Measurements from ENCODE around the gene DSCAML1.

DSCAML1 gene

DNA sequence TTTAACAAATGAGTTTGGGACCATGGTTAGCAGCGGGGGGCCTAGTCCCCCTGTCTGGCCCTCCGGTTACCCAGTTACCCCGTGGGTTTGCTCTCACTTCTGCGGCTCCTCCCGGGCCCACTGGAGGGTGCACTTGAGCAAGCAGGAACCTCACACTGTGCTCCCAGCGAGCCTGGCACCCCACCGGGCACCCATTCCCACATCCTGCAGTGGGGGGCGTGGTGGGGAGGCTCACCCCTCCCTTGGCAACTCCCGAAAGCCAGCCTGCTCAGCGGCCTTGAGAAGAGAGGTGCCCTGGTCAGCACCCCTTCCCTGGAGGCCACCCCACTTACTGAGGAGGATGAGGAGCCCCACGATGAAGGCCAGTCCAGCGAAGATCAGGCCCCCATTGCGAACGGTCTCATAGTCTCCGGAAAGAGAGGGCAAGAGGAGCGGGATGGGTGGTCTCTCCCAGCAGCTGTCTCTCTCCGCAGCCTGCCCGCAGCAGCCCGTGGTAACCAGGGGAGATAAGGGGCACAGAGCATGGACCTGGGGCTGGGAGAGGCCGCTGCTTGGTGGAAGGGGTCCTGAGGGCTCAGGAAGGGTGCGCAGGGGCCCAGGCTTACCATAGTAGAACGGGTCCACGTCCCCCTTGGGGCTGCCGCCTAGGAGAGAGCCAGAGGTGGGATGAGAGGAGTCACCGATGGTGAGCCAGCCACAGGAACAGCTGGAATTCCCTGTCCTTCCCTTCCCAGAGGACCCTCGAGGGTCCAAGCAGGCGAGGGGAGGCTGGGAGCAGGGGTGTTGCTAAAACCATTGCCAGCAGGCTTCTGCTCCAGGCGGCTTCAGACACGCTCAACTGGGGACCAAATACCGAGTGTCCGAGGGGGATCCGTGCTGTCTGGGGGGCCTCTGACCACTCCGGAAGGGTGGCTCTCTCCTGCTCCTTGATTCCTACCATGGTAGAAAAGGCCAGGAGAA, 25.3 kb upstream of the DSCAML1 start:
- Histone ChIP-seq H3K9ac (ENCODE audit: low read depth, low read length) (no peak overlapping the region), H3K9me3 (replicated peaks; ENCODE audit: low read length) (no peaks in the 10 kb centered on the region), H3K4me2 (ENCODE audit: low read length) (no peak overlapping the region), H3K4me3 (ENCODE audit: low read length) (no peak overlapping the region), H3K36me3 (ENCODE audit: insufficient read depth, low read length) (no peaks in the 10 kb centered on the region), H3K27me3 (ENCODE audit: control insufficient read depth, insufficient read depth, low read length) (peaks cover 17% of the 10 kb centered on the region), H3K4me1 (ENCODE audit: control insufficient read depth, insufficient read depth, low read length) (no peaks in the 10 kb centered on the region)

DNA sequence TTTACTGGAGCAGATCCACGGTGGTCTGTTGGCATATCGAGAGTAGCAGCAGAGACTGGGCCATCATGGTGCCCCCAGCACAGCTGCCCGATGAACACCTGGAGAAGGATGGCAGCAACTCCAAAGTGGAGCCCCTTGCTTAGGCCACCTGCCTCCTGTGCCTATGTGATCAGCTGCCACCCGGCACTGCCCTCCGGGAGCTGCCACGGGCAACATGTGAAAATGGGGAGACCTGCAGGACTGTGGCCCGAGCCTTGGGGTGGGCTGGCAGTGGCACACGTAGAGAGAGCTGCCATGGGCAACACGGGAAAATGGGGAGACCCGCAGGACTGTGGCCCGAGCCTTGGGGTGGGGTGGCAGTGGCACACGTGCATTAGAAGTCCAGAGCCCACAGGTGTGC, 24.4 kb upstream of the DSCAML1 start:
- no peaks in the 10 kb centered on the region for H3K9me3 ChIP-seq (replicated peaks; ENCODE audit: low read length)
- H3K4me3 ChIP-seq (ENCODE audit: low read length) = no peak overlapping the region
- H3K4me1 ChIP-seq (ENCODE audit: control insufficient read depth, insufficient read depth, low read length) = no peaks in the 10 kb centered on the region
- H3K9ac ChIP-seq (ENCODE audit: low read depth, low read length) = no peak overlapping the region
- H3K4me2 ChIP-seq (ENCODE audit: low read length) = no peak overlapping the region
- H3K27me3 ChIP-seq (ENCODE audit: control insufficient read depth, insufficient read depth, low read length) = peaks cover 17% of the 10 kb centered on the region
- H3K36me3 ChIP-seq (ENCODE audit: insufficient read depth, low read length) = no peaks in the 10 kb centered on the region

DNA sequence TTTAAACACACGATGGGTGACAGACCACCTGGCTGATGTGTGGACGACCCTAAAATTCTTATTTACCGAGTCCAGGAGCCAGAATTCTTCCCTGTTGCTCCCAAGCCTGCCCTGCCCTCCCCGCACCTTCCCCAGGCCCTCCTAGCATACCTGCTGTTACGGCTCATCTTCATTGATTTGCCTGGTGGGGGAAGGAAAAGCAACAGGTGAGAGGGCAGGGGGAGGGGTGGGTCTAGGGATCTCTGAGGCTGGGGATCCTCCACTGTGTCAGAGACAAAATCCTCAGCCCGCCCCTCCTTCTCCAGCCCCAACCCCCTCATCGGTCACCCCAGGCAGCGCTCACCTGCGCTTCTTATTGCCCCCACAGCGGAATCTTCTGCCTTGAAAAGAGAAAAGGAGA, 23.5 kb upstream of the DSCAML1 start:
- no peak overlapping the region for H3K4me2 ChIP-seq (ENCODE audit: low read length)
- no peak overlapping the region for H3K4me3 ChIP-seq (ENCODE audit: low read length)
- H3K9me3 ChIP-seq (replicated peaks; ENCODE audit: low read length) = no peaks in the 10 kb centered on the region
- peaks cover 15% of the 10 kb centered on the region for H3K27me3 ChIP-seq (ENCODE audit: control insufficient read depth, insufficient read depth, low read length)
- no peaks in the 10 kb centered on the region for H3K36me3 ChIP-seq (ENCODE audit: insufficient read depth, low read length)
- no peaks in the 10 kb centered on the region for H3K4me1 ChIP-seq (ENCODE audit: control insufficient read depth, insufficient read depth, low read length)
- no peak overlapping the region for H3K9ac ChIP-seq (ENCODE audit: low read depth, low read length)

DNA sequence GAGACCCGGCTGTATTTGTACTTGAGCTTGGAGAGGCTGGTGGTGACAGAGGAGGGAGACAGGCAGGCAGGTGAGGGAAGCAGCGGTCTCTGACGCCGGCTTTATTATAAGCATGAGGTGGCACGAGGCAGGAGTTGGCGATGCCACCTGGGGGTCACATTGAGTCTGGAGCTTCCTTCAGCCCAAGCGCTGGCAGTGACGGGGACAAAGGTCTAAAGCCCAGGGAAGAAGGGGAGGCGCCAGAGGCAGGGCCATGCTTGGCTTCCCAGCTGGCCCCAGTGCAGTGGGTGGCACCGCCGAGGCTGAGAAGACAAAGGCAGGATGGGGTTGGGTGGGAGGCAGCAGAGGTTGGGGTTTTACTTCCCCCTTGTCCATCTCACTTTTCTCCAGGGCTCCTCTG, 23.1 kb upstream of the DSCAML1 start:
- H3K27me3 ChIP-seq (ENCODE audit: control insufficient read depth, insufficient read depth, low read length) = peaks cover 11% of the 10 kb centered on the region
- H3K9ac ChIP-seq (ENCODE audit: low read depth, low read length) = no peak overlapping the region
- no peaks in the 10 kb centered on the region for H3K9me3 ChIP-seq (replicated peaks; ENCODE audit: low read length)
- no peaks in the 10 kb centered on the region for H3K4me1 ChIP-seq (ENCODE audit: control insufficient read depth, insufficient read depth, low read length)
- H3K4me3 ChIP-seq (ENCODE audit: low read length) = no peak overlapping the region
- no peaks in the 10 kb centered on the region for H3K36me3 ChIP-seq (ENCODE audit: insufficient read depth, low read length)
- H3K4me2 ChIP-seq (ENCODE audit: low read length) = no peak overlapping the region

DNA sequence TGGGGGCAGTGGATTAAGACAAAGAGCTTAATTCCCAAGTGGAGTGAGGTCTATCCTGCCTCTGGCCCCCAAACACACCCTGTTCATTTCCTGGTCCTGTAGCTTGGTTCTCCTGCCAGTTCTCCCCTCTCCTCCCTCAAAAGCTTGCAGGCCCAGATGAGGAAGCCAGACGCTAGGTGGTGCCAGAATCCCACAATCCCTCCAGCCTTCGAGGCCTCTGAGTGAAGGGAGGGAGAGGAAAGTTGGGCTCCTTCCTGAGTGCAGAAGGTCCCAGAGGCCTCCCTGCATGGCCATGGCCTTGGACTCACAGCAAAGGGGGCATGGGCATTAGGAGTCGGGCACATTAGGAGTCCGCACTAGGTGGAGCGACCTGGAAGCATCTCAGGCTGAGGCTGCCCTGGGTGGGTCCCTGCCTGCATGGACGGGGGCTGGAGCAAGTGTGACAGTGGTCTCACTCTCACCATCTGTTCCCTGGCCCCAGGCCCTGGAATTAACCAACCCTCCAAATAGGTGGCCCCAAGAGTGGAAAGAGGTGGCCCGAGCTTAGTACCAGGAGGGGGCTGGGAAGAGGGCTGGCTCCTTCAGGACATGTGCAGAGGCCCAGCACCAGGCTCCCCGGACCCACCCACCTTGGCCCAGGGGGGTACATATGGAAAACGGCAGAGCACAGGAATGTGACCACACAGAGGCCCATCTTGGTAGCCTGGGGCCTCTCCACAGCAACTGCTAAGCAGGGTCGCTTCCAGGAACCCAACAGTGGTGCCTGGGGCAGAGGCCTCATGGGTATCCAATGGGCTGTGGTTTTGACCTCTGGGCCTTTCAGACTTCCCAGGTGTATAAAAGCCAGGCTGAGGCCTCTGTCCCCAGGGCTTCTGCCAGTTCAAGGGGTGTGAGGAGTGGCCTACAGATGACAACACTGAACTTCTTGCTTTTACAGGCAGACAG, 22.4 kb upstream of the DSCAML1 start:
- Histone ChIP-seq H3K9ac (ENCODE audit: low read depth, low read length) (no peak overlapping the region), H3K4me1 (ENCODE audit: control insufficient read depth, insufficient read depth, low read length) (no peaks in the 10 kb centered on the region), H3K4me3 (ENCODE audit: low read length) (no peak overlapping the region), H3K9me3 (replicated peaks; ENCODE audit: low read length) (no peaks in the 10 kb centered on the region), H3K36me3 (ENCODE audit: insufficient read depth, low read length) (no peaks in the 10 kb centered on the region), H3K27me3 (ENCODE audit: control insufficient read depth, insufficient read depth, low read length) (peaks cover 4% of the 10 kb centered on the region), H3K4me2 (ENCODE audit: low read length) (no peak overlapping the region)

DNA sequence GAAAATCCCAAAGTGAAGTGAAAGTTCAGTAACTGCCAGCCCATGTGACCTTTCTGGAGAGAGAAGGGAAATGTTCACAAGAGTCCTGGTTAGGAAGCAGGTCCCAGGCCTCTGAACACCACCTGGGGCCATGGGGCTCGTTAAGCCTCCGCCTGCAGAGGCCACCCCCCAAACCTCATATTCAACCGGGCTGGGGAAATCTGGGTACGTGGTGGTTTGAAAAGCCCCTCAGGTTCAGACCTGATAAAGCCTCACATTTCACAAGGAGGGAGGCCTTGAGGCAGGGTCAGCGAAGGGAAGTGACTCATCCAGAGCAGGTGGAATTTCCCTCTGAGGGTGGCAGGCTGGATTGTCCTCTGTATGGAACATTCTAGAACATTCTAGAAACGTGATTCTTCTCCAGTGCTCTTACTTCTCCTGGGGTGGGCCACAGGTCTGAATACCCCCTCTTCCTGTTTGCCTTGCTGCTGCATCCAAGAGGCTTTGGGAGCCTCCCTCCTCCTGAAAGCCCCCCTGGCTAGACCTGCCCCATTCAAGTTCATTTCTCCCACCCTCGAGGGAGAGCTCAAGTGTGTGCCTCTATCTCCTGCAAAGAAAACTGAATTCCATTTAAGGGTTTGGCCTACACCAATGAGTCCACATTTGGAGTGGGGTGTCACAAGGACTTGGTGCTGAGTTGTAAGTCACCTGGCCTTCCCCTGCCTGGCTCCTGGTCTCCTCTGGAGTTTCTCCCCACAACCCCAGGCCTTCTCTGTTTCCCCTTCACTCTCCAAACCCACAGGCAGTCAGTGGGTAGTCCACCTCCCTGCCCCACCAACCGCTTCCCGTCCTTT, 21.2 kb upstream of the DSCAML1 start:
- H3K36me3 ChIP-seq (ENCODE audit: insufficient read depth, low read length) = no peaks in the 10 kb centered on the region
- no peak overlapping the region for H3K4me3 ChIP-seq (ENCODE audit: low read length)
- no peaks in the 10 kb centered on the region for H3K27me3 ChIP-seq (ENCODE audit: control insufficient read depth, insufficient read depth, low read length)
- no peaks in the 10 kb centered on the region for H3K9me3 ChIP-seq (replicated peaks; ENCODE audit: low read length)
- no peak overlapping the region for H3K4me2 ChIP-seq (ENCODE audit: low read length)
- no peak overlapping the region for H3K9ac ChIP-seq (ENCODE audit: low read depth, low read length)
- no peaks in the 10 kb centered on the region for H3K4me1 ChIP-seq (ENCODE audit: control insufficient read depth, insufficient read depth, low read length)

DNA sequence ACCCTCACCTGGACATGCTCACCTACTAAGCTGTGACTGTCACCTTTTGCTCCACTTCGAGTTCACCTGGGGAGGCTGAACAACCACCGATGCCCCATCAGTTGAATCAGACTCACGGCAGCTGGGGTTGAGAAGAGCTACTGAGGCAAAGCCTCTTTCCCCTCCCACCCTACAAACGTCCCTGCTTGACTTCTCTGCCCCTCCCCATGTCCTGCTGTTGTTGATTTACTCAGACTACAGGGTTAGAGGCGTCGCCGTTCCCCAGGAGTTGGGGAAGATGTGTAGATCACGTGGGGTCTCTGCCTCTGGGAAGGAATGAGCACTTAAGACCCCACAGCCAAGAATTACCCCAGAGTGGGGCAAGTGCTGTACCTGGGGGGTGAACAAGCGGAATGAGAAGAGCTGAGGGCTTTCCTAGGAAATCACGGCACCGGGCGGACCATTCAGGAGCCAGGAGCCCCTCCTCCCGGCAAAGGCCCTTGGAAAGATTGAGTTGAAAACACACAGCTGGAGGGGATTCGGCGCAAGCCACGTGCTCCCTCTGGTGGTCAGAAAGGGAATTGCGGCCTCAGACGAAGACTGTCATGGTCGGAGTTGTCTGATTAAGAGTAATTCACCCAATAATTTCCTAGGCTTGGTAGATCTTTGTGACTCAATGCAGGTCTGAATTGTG, 20.5 kb upstream of the DSCAML1 start:
- H3K4me1 ChIP-seq (ENCODE audit: control insufficient read depth, insufficient read depth, low read length) = no peaks in the 10 kb centered on the region
- H3K27me3 ChIP-seq (ENCODE audit: control insufficient read depth, insufficient read depth, low read length) = no peaks in the 10 kb centered on the region
- H3K4me2 ChIP-seq (ENCODE audit: low read length) = no peak overlapping the region
- H3K4me3 ChIP-seq (ENCODE audit: low read length) = no peak overlapping the region
- no peaks in the 10 kb centered on the region for H3K36me3 ChIP-seq (ENCODE audit: insufficient read depth, low read length)
- H3K9ac ChIP-seq (ENCODE audit: low read depth, low read length) = no peak overlapping the region
- no peaks in the 10 kb centered on the region for H3K9me3 ChIP-seq (replicated peaks; ENCODE audit: low read length)

DNA sequence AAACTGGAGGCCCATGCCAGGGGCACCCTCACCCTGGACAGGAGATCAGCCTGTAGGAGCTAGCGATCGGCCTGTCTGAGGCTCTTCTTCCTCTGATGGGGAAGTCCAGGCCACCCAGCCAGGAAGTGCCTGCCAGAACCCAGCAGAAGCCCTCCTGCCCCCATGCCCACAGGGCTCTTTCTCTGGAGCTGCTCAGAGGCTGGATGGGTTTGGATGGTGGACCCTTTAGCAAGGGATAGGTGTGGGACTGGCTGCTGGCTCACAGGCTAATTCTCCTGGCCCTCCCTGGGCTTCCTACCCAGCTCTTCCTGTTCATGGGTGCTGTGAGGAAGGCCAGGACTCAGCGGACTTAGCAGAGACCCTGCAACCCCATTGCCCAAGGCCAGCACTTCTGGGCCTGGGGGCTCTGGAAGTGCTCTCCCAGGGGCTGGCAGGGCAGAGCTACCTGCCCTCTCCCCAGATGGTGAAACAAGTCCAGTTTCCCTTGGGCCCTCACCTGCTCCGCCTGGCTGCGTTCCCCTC, 19.9 kb upstream of the DSCAML1 start:
- Histone ChIP-seq H3K27me3 (ENCODE audit: control insufficient read depth, insufficient read depth, low read length) (no peaks in the 10 kb centered on the region), H3K4me2 (ENCODE audit: low read length) (no peak overlapping the region), H3K4me3 (ENCODE audit: low read length) (no peak overlapping the region), H3K9me3 (replicated peaks; ENCODE audit: low read length) (no peaks in the 10 kb centered on the region), H3K9ac (ENCODE audit: low read depth, low read length) (no peak overlapping the region), H3K36me3 (ENCODE audit: insufficient read depth, low read length) (no peaks in the 10 kb centered on the region), H3K4me1 (ENCODE audit: control insufficient read depth, insufficient read depth, low read length) (no peaks in the 10 kb centered on the region)

DNA sequence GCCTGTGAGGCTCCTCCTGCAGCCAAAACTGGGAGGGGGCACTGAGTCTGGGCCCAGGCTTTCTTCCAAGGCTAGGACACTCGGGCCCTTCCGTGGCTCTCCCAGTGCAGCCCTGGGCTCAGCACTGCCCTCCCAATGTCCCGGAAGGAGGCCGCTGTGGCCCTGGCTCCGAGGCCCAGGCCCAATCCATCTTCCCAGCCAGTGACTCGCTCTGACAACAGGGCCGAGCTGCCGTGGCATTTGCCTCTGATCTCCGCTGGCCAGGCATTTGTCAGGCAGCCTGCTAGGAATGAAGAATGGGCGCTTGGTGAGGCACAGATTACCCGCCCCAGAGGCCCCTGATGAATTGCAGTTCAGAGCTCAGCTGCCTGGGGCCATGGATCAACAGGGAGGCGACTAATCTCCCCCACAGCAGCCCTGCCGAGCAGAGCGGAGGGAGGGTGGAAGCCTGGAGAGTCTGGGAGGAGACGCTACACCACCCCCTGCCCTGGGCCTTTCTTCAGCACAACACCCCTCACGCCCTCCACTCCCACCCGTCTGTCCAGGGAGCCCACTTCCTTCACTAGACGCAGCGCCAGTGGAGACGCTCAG, 19.2 kb upstream of the DSCAML1 start:
- Histone ChIP-seq H3K36me3 (ENCODE audit: insufficient read depth, low read length) (no peaks in the 10 kb centered on the region), H3K9ac (ENCODE audit: low read depth, low read length) (no peak overlapping the region), H3K4me2 (ENCODE audit: low read length) (no peak overlapping the region), H3K9me3 (replicated peaks; ENCODE audit: low read length) (no peaks in the 10 kb centered on the region), H3K4me1 (ENCODE audit: control insufficient read depth, insufficient read depth, low read length) (no peaks in the 10 kb centered on the region), H3K27me3 (ENCODE audit: control insufficient read depth, insufficient read depth, low read length) (no peaks in the 10 kb centered on the region), H3K4me3 (ENCODE audit: low read length) (no peak overlapping the region)

DNA sequence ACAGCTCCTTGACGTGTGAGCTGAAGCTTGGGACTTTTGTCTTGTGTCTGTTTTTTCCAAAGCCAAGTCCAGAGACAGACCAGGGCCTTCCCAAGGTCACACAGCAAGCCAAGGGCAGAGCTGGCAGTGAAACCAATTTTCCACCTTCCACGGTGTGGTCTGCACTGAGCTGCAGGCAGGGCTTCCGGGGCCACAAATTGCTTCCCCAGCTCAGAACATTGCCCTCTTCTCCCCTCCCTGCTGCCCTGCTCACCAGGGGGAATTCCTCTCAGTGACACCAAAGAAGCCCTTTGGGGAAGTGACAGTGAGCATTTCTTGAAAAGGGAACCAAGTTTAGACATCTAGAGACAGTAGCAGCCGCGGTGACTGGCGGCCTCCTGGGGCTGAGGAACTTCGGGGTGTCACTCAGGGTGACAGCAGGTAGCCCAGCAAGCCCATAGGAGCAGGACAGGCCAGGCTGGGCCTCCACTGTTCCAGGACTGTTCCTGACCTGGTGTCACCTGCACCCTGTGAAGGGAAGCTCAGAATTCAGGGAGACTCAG, 18.3 kb upstream of the DSCAML1 start:
- Histone ChIP-seq H3K27me3 (ENCODE audit: control insufficient read depth, insufficient read depth, low read length) (no peaks in the 10 kb centered on the region), H3K4me1 (ENCODE audit: control insufficient read depth, insufficient read depth, low read length) (no peaks in the 10 kb centered on the region), H3K9me3 (replicated peaks; ENCODE audit: low read length) (no peaks in the 10 kb centered on the region), H3K4me2 (ENCODE audit: low read length) (no peak overlapping the region), H3K4me3 (ENCODE audit: low read length) (no peak overlapping the region), H3K9ac (ENCODE audit: low read depth, low read length) (no peak overlapping the region), H3K36me3 (ENCODE audit: insufficient read depth, low read length) (no peaks in the 10 kb centered on the region)
